Panc1 (cell line): Measurements from ENCODE around the gene NPAS3. TPM values are rescaled to one million over a fixed set of nuclear protein-coding genes. Genes with fewer than 3 reads are reported as not detected.

Experiments used
- ATAC-seq: fragments of 200-7000 bp; cut with Tn5 transposase; 2 replicates; pipeline ENCODE4 v1.9.1; 2020; ENCODE audit warnings: mild to moderate bottlenecking, moderate library complexity
- BruUV-seq: library from RNA; stranded (reverse); fragments of 400-500 nt; replicated peaks from 2 replicates; lab custom pipeline; 2021; lab: Mats Ljungman, UMichigan
- CTCF ChIA-PET: fragments of 300-600 bp; sonication (Branson Sonifier 250); formaldehyde crosslinking; loops from one replicate; lab custom pipeline; 2022; ENCODE audit warnings: antibody characterized with exemption; lab: Charles Lee
- POLR2A ChIA-PET: fragments of 300-600 bp; sonication (Branson Sonifier 250); formaldehyde crosslinking; loops from one replicate; lab custom pipeline; 2022; ENCODE audit warnings: antibody characterized with exemption; lab: Charles Lee
- DNase-seq: peaks from one replicate; pipeline ENCODE4 v3.0.0-alpha.2; 2010; ENCODE audit warnings: low read depth, low spot score
- H3K27ac ChIP-seq: 2 replicates; pipeline ENCODE4 v1.5.1; 2011; ENCODE audit warnings: mild to moderate bottlenecking, low read length, inconsistent platforms
- H3K27me3 ChIP-seq: fragments of 200-500 bp; sonication (Bioruptor generic); 2 replicates; pipeline ENCODE4 v1.6.0; 2014; ENCODE audit warnings: low read length, inconsistent platforms; ENCODE audit not compliant: control insufficient read depth, insufficient read depth
- H3K36me3 ChIP-seq: fragments of 200-500 bp; sonication (Bioruptor generic); 2 replicates; pipeline ENCODE4 v1.5.1; 2014; ENCODE audit warnings: inconsistent platforms, mild to moderate bottlenecking, low read length, moderate library complexity; ENCODE audit not compliant: control insufficient read depth, insufficient read depth
- H3K4me1 ChIP-seq: 2 replicates; pipeline ENCODE4 v1.5.1; 2011; ENCODE audit warnings: inconsistent platforms, mild to moderate bottlenecking, low read length, moderate library complexity; ENCODE audit not compliant: control insufficient read depth, insufficient read depth
- H3K4me3 ChIP-seq, 2 experiments: 2 replicates each; pipeline ENCODE4 v1.5.1; 2011 to 2012; ENCODE audit warnings: low read depth in 2 of 2, low read length in 2 of 2, mild to moderate bottlenecking in 2 of 2, inconsistent platforms in 1 of 2, moderate library complexity in 1 of 2
- H3K9me3 ChIP-seq: fragments of 200-500 bp; sonication (Bioruptor generic); 2 replicates; pipeline ENCODE4 v1.5.1; 2014; ENCODE audit warnings: low read depth, mild to moderate bottlenecking, inconsistent platforms, low read length, moderate library complexity; ENCODE audit not compliant: control insufficient read depth, insufficient read depth
- CTCF ChIP-seq: fragments of 450-650 bp; IDR thresholded peaks from 2 replicates; pipeline ENCODE4 v1.5.1; 2017; ENCODE audit warnings: mild to moderate bottlenecking
- POLR2AphosphoS5 ChIP-seq: IDR thresholded peaks from 2 replicates; pipeline ENCODE4 v1.6.1; 2012; ENCODE audit warnings: mild to moderate bottlenecking, low read depth, low read length, moderate library complexity
- REST ChIP-seq, 2 experiments: IDR thresholded peaks; 2 replicates each; pipeline ENCODE4 v1.6.1; 2011 to 2012; ENCODE audit warnings: low read depth in 2 of 2, control low read depth in 1 of 2, low read length in 1 of 2, mild to moderate bottlenecking in 1 of 2, moderate library complexity in 1 of 2; ENCODE audit not compliant: insufficient read depth in 1 of 2
- SIN3A ChIP-seq: IDR thresholded peaks from 2 replicates; pipeline ENCODE4 v1.6.1; 2012; ENCODE audit warnings: low read depth, mild to moderate bottlenecking, low read length, moderate library complexity, borderline replicate concordance; ENCODE audit not compliant: insufficient read depth
- TCF7L2 ChIP-seq: IDR thresholded peaks from 2 replicates; pipeline ENCODE4 v1.6.1; 2011; ENCODE audit warnings: mild to moderate bottlenecking, low read depth, low read length, inconsistent platforms
- in situ Hi-C: cut with HindIII; loops from 2 replicates; pipeline ENCODE4 v1.10.0; 2016; ENCODE audit warnings: low sequenced_read_pairs, low pct_unique_long_range_greater_than_20kb
- intact Hi-C: fragments of 100-400 bp; cut with micrococcal nuclease; formaldehyde crosslinking; loops from one replicate; pipeline ENCODE4 v1.10.0; 2022; ENCODE audit not compliant: unreplicated experiment
- total RNA-seq: library from RNA; stranded (reverse); gene quantifications from one replicate; pipeline ENCODE4 v1.2.1, GENCODE V29; 2021; ENCODE audit not compliant: unreplicated experiment

The NPAS3 gene
- total RNA-seq, 1 experiment from 2014 or later: 0.23 TPM

- intact Hi-C loops (no loop called here), in situ Hi-C loops (no loop called here)
- ChIA-PET CTCF (no interaction called here), POLR2A (no interaction called here)
- Histone ChIP-seq H3K4me1 (no peaks in the 10 kb centered on the region), H3K36me3 (no peaks in the 10 kb centered on the region), H3K27me3 (no peaks in the 10 kb centered on the region), H3K9me3 (no peaks in the 10 kb centered on the region), H3K27ac (no peak overlapping the region), H3K4me3 (no peak overlapping the region)
- no TSS peak for BruUV-seq
- ATAC-seq: no peak
- DNase-seq: no peak
- TF ChIP-seq TCF7L2 (no peak), REST (IDR thresholded peaks at IDR 0.05; ENCODE audit: insufficient read depth in 1 of 2, low read depth in 2 of 2, low read length in 1 of 2) (no peak), SIN3A (no peak), CTCF (no peak), POLR2AphosphoS5 (no peak)
Observed at GRCh38 chr14:33404054-33404453, 465.4 kb downstream of the NPAS3 start.

- Histone ChIP-seq H3K27ac (no peak overlapping the region), H3K36me3 (no peaks in the 10 kb centered on the region), H3K9me3 (no peaks in the 10 kb centered on the region), H3K4me1 (no peaks in the 10 kb centered on the region), H3K4me3 (no peak overlapping the region), H3K27me3 (no peaks in the 10 kb centered on the region)
- no peak for DNase-seq
- in situ Hi-C loops: no loop called here
- ChIA-PET CTCF (no interaction called here), POLR2A (no interaction called here)
- intact Hi-C loops: no loop called here
- BruUV-seq: no TSS peak
- TF ChIP-seq POLR2AphosphoS5: no peak
- no peak for TF ChIP-seq TCF7L2
- TF ChIP-seq CTCF: no peak
- no peak for TF ChIP-seq REST (IDR thresholded peaks at IDR 0.05; ENCODE audit: insufficient read depth in 1 of 2, low read depth in 2 of 2, low read length in 1 of 2)
- TF ChIP-seq SIN3A: no peak
- no peak for ATAC-seq
Observed at GRCh38 chr14:33404964-33405574, 466.4 kb downstream of the NPAS3 start.
